HG02588 (cell line): Measurements from ENCODE around the gene NEU2.
"Not testable (repeated sequence)": the region's sequence is repeated elsewhere in the genome, so short reads cannot be mapped to it uniquely, and the experiment has no call there.

ENCODE experiments used
- ATAC-seq: cut with Tn5 transposase; IDR thresholded peaks from one replicate; pipeline ENCODE4 v1.9.1; 2021; ENCODE audit warnings: mild to moderate bottlenecking, moderate library complexity; ENCODE audit not compliant: unreplicated experiment

The NEU2 gene

GRCh38 chr2:233033672-233034071, 1.2 kb downstream of the NEU2 start:
- ATAC-seq, result no peak

GRCh38 chr2:233034091-233034882, 1.8 kb downstream of the NEU2 start:
- ATAC-seq, result no peak

- ATAC-seq, result no peak
These were observed 3.1 kb downstream of the NEU2 start for GRCh38 chr2:233035426-233036161.

- no peak for ATAC-seq
These were observed 3.8 kb downstream of the NEU2 start for GRCh38 chr2:233036162-233036838.

GRCh38 chr2:233037078-233037477, 4.6 kb downstream of the NEU2 start:
- no peak for ATAC-seq

GRCh38 chr2:233039212-233039845, 6.9 kb downstream of the NEU2 start:
- no peak for ATAC-seq

GRCh38 chr2:233039846-233040530, 7.5 kb downstream of the NEU2 start:
- ATAC-seq, result no peak

GRCh38 chr2:233040571-233040970, 8.1 kb downstream of the NEU2 start:
- no peak for ATAC-seq

GRCh38 chr2:233041722-233042323, 9.4 kb downstream of the NEU2 start:
- ATAC-seq, result no peak

GRCh38 chr2:233042549-233042948, 10.1 kb downstream of the NEU2 start:
- ATAC-seq, result no peak

GRCh38 chr2:233044974-233045605, 12.6 kb downstream of the NEU2 start:
- ATAC-seq, result no peak

- no peak for ATAC-seq
These were observed 14.7 kb downstream of the NEU2 start for GRCh38 chr2:233047206-233047605.

- no peak for ATAC-seq
These were observed 15.2 kb downstream of the NEU2 start for GRCh38 chr2:233047667-233048066.

- ATAC-seq, result no peak
These were observed 16.2 kb downstream of the NEU2 start for GRCh38 chr2:233048569-233049193.

- no peak for ATAC-seq
These were observed 16.8 kb downstream of the NEU2 start for GRCh38 chr2:233049194-233049761.

GRCh38 chr2:233051241-233052149, 19.0 kb downstream of the NEU2 start:
- no peak for ATAC-seq

GRCh38 chr2:233052517-233052916, 20.0 kb downstream of the NEU2 start:
- not testable (repeated sequence) for ATAC-seq
